HTERT RPE-1 (cell line): Measurements from ENCODE around the gene EXOC4.

Experiments used
- in situ Hi-C: fragments of 300-500 bp; cut with MboI; formaldehyde crosslinking; loops from 4 replicates; pipeline ENCODE4 v1.14.3; 2020; ENCODE audit warnings: low sequenced_read_pairs

Gene EXOC4

DNA sequence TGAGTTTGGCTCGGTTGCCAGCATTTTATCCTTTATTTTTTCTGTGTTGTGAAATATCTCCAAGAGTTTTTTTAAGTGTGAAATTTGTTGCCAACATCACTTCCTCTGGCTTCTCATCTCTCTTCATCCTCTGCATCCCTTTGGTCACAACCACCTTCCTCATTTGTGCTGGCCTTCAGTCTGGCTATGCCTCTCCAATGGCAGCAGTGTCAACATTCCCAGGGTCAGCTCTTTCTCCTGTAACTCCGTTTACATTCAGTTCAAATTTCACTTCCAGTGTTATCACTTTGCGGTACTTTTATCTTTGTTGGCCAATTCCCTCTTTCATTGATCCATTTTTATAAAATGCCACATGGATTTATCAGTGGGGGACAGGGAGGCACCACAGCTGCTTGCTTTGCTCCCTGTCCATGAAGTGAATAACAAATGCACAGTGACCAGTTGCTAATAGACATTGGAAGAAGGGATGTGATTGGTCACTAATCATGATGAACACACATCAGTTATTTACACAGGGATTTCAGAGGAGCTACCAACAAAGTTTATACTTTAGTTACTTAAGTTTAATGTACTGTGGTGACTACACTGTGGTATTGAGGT, 562.8 kb downstream of the EXOC4 start:
- in situ Hi-C loops = no loop called here

DNA sequence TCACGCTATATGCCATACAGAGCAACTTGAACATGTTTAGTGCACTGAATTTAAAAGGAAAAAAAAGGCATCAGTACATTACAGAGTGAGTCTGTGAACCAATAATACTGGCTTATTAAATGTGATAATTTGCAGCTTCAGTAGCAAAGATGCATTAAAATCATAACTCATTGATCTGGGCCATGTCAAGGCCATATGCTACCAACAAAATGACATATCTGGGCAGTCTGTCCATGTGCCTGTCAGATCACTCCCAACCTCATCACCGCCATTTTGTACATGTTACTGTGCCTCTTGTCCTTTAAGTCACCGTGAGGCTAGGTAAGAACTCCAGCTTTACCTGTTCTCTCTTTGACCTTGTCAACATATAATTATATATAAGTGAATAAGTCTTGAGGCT, 566.8 kb downstream of the EXOC4 start:
- in situ Hi-C loops = no loop called here

DNA sequence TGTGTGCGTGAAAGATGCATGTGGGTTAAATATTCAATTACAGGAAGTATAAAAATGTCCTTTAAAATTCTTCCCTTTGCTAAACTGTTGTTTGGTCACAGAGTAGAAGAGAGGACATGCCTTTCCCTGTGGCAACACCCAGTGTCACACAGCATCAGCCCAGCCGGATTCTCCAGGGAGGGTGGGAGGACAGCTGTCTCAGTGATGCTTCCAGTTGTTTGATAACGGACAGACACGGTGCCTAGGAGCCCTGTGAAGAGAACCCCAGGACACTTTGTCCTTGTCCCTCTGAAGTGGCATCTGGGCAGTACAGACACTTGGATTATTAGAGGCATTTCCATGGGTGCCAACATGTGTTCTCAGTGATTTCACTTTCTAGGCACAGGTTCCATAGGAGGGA, 567.7 kb downstream of the EXOC4 start:
- in situ Hi-C loops = no loop called here

DNA sequence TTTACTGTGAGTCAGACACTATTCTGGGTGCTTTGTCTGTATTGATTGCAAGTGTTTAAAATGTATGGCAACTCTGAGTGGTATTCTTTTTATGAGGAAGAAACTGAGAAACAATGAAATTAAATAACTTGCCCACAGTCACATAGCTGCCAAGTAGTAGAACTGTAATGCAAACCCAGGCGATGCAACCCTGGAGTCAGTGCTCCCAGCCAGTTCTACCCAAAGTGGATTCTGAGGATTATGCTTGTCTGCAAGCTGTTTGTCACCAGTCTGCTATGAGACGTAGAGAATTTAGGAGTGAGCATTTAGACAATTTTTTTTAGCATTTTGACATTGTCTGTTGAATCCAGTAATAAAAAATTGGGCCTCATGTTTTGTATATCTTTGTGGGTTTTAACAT, 568.3 kb downstream of the EXOC4 start:
- in situ Hi-C loops = no loop called here

DNA sequence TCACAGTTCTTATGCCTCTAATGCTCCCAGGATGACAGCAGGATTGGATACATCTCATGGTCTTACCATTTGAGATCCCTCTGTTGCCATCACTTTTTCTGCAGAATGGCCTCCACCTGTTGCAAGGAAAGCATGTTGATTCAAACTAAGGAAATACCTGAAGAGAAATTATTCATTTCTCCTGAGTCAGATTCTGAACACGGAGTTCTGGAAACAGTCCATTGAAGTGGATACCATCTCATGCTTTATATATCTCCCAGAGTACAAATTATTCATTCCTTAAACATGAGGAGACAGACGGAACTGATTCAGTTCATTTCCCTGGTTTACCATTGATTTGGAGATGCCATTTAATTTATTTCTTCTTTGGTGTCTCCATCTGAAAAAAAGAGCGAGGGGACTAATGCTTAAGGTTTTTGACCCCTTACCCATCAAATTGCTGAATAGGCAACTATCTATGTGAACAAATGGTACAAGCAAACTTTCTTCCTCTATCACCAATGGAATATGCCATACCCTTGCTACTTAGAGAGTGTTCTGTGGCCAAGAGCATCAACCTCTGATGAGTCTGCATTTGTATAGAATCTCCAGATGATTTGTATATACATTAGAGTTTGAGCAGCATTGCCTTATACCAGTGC, 569.2 kb downstream of the EXOC4 start:
- in situ Hi-C loops = no loop called here

DNA sequence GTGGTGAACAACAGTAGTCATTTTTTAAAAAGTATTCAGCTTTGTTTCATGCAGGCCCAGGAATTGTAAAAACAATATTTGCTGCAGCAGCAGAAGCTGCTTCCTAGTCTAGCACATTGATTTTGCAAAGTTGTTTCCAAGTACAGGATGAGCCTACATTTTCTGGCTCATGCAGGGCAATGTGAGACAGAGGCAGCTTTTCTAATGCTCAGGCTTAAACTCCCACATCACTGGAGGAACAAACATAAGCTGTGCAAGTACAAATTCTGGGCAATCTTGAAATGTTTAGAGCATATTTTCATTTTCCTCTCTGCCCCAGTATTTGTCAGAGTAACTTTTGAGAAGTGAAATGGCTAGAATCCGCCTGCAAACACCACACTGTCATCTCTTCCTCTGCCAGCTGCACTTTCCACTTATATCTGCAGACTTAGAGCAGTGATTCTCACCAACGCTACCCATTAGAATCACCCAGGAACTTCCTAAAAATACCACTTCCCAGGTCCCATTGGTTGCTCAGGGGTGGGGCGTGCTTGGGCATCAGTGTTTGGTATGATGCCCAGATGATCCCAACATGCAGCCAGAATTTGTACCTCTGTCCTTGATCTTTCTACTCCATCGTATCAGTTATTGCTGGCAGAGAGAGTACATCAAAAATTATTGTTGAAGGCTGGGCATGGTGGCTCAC, 570.1 kb downstream of the EXOC4 start:
- in situ Hi-C loops = no loop called here

DNA sequence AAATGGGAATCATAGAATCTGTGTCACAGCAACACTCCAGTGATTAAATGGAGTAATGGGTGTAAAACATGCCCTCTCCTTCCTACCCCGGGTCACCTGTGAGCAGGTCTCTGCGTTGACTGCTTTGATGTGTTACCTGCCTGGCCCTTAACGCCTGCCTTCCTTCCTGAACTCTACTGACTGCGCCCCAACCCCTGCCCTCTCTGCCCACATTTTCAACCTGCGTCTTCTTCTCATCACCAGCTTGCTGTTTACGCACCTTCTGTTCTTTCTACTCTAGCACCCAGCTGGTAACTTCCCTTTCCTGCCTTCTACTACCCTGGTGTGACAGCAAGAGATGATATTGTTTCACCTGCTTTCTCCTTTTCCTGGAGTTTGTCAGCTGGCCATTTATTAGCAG, 571.3 kb downstream of the EXOC4 start:
- in situ Hi-C loops = no loop called here

DNA sequence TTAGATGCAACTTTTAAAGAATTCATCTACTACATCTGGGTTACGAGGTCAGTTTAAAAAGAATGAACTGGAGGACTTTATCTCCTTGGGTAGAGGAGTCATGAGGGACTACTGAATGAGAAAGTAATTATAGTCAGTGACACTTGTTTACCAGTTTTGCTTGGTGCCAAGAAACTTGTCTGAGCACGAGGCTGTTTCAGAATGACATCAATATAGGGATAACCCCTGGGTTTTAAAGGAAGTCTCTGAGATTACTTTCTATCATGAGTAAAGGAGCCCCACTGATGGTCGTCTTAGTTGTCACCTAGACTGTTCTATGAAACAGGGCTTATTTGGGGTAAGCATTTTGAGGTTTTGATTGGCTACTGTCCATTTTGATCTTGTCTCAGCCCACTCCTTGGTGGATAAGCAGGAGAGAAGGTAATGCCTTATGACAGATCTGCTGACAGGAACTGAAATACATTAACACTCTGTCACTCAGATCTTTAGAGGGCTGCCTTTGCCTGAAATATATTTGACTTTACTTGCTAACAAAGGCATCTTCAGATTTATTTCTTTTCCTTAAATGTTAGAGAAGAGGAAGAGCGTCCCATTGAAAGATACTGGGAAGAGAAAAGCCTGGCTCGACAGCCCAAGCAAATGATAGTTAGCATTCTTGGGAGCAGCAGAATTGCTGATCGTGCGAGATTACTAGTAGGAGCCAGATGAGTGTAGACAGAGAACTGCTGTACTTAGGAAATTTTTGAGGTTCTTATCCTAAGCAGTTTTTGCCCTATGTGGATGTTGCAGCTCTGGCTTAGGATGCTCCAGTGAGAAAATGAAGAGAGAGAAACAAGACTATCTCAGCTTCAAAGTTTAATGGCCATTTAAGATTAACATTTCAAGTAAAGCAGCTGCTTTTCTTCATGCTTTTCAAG, 575.1 kb downstream of the EXOC4 start:
- in situ Hi-C loops = no loop called here

DNA sequence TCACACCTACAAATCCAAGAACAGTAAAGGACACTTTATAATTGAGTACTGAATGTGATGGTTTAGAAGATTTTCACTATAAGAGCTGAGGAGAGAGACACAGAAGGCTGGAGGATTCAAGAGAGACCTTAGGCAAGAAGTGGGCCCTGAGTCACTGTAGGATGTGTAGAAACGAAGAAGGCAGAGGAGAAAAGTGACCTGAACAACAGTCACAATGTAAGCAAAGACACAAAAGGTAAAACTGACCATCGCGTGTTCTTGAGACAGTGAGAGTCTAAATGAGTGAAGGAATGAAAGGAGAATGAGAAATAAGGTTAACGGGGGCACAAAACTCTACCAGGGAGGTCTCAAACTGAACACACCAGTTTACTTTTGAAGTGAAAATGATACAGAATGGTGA, 576.0 kb downstream of the EXOC4 start:
- in situ Hi-C loops = no loop called here

DNA sequence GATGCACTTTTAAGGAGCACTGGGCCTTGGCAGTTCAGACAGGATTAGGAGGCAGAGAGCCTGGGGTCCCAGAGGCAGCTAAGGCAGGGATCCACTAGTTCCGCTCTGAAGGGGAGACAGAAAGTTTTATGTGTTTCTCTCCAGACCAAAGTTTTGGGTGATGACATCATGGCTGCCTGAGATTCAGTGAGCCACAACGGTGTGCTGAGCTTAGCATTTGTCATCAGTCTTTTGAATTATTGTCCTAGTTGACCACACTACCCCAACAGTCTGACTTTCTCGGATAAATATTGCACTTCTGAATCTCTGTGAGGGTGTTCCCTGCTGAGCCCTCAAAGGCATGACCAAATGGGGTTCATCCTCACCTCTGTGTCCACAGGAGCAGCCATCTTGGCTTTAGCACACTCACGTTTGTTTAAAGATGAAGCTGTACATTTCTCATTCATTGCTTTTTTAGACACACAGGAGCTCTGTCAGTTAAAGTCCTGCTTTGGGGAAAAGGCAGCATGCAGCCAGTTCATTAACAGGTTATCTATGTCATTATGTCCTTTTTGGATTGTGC, 576.5 kb downstream of the EXOC4 start:
- in situ Hi-C loops = no loop called here

DNA sequence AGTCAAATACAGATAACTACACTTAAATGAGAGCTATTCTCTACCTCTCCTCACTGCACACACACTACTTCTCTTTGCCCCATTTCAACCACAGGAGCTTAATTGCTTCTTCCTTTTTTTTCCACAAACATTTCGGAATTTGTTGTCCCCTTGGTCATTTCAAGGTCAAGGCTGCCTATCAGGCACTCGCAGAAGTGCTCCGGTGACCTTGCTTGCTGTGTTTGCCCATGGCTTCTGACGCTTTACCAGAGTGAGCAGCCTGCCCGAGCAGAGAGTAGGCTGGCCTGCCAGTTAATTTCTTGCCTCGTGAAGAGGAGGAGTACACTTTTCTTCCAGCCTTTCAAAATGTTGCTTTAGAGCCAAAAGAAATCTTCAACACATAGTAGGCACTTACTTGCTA, 577.2 kb downstream of the EXOC4 start:
- in situ Hi-C loops = no loop called here

DNA sequence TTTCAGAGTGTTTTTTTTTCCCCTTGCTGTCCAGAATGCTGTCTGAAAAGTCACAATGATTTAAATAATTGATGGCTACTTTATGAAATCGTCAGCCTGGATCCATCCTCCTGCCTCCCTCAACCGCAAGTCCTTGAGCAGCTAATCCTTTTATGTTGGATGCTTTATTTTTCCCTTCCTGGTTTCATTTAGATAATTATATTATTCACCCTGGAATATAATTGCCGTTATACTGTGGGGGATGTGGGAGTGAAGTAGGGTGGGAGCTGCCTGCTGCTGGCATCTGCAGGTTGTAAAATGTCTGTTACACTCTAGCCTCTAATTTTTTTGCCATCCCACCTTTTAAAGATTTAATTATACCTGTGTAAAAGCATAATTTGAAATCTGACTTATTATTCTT, 583.8 kb downstream of the EXOC4 start:
- in situ Hi-C loops = no loop called here

DNA sequence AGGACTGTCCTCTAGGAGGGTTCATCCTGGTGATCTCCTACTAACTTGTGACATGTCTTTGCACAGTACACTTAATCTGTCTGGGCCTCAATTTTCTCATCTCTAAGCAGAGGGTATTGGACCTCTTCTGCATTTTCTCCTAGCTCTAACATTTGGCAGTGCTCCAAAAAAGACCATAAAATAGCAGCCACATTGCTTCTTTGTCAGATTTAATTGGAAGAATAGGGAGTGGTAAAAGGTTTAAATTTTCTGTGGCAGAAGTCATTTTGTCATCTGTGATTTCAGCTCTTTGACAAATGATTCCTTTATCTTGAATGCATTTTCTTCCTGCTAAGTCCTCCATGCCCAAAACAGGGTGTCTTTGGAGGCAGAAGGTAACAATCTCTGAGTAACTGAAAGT, 584.3 kb downstream of the EXOC4 start:
- in situ Hi-C loops = no loop called here

DNA sequence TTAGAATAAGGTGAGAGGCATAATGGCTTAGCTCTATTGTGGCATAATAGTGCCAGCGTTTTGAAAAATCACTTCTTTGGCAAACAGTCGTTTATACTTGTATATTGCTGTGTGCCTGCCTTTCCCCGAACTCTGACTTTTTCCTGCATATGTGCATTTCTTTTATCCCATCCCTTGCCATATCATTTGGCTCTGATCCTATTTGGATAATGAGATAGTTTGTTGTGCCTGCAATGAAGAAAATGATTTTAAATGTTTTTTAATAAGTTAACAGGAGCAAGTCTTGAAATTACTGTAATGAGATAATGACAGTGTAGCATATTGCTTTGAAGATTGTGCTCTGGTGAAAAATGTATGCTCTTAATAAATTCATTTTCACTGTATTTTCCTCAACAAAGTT, 586.2 kb downstream of the EXOC4 start:
- in situ Hi-C loops = no loop called here

DNA sequence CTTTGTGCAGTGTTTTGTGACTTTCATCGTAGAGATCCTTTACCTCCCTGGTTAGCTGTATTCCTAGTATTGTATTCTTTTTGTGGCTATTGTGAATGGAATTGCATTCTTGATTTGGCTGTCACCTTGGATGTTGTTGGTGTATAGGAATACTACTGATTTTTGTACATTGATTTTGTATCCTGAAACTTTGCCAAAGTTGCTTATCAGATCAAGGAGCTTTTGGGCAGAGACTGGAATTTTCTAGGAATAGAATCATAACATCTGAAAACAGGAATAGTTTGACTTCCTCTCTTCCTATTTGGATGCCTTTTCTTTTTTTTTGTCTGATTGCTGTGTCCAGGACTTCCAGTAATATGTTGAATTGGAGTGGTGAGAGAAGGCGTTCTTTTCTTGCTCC, 590.5 kb downstream of the EXOC4 start:
- in situ Hi-C loops = no loop called here

DNA sequence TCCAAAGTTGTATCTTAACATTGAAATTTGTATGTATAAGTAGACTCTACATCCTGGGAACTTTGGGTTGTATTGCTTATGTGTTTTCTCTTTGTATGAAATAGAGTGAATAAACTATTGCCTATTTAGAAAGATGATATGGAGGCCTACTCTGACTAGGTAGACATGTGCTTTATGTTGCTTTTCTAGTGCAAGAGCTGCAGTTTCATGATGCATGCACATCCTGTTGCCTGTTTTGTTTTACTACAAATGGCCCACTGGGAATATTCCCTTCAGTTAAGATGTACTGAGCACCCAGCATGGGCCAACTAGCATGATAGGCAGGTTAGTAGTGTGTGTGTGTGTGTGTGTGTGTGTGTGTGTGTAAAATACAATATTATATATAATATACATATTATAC, 592.1 kb downstream of the EXOC4 start:
- in situ Hi-C loops = no loop called here

DNA sequence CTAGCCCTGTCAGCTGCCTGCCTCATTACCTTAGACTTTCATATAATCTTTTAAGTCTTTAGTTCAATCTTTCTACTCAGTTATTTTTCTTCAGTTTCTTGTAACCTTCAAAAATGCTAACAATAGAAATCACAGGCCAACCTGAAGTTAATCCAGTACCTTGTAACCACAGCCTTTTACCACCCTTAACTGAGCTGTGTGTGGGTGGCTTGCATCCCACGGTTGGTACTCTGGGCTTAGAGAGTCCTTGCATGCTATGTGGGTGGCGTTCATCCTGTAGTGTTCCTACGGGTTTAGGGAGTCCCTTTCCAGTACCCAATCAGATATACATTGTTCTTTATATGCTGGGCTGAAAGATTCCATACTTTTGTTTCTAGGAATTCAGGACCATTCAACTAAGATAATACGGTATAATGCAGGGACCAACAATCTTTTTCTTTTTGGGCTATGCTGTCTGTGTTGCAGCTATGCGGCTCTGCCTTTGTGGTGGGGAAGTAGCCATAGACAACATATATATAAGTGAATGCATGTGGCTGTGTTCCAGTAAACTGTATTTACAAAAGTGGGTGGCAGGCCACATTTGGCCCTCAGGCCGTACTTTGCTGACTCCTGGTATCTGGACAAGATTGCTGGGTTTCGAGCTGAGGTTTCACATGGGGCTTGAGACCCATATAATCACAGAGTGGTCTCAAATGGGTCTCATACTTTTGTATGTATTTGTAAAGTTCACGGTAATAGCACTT, 593.5 kb downstream of the EXOC4 start:
- in situ Hi-C loops = no loop called here

DNA sequence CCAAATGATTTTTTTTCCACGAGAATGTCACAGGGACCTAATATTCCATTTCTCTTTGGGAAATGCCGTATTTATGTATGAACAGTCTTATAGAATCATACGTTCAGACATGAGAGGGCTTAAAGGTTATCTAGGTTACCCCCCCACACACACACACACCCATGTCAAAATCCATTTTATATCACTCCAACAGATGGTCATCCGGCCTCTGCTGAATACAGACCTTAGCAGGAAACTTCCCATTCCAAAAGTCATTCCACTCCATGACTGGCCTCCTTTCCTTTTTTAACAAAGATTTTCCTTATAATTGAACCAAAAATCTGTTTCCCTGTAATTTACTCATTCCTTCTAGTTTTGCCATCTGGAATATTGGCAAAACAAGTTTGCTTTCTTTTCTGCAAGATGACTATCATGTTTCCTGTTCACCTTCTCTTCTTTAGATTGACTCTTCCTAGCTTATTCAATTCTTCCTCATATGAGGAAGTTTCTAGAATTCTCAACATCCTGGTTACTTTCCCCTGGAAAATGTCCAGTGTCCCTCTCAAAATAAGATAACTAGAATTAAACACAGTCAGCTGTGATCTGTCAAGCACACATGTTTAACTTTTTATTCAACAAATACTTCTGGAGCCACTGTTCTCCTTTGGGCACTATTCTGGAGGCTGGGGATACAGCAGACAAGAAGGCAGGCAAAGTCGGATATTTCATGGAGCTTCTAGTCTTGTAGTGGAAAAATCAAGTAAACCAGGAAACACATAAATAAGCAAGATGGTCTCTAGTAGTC, 597.8 kb downstream of the EXOC4 start:
- in situ Hi-C loops = no loop called here

DNA sequence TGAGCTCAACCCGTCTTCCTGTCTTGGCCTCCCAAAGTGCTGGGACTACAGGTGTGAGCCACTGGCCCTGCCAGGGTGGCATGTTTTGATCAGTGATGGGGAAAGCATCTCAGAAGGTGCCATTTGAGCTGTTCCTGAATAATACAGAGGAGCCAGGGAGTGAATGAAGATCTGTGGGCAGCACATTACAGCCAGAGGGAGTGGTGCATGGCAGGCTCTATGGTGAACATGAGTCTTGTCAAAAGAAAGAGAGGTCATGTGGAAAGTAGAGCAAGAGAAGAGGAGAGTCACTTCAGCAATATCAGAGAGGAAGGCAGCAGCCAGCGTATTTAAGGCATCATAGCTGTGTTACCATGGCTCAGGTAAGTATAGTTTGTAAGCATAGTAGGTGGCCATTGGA, 598.5 kb downstream of the EXOC4 start:
- in situ Hi-C loops = no loop called here
